WTC11 (cell line): ENCODE measurements around the gene PRR5L. TPM values are rescaled to one million over a fixed set of nuclear protein-coding genes. Genes with fewer than 3 reads are reported as not detected.

Source experiments
- ATAC-seq: fragments of 200-7000 bp; cut with Tn5 transposase; 2 replicates; pipeline ENCODE4 v1.10.0; 2021; ENCODE audit warnings: mild to moderate bottlenecking, moderate library complexity
- CTCF ChIA-PET: fragments of 300-600 bp; sonication (Branson Sonifier 250); formaldehyde crosslinking; loops from one replicate; lab custom pipeline; 2021; ENCODE audit warnings: antibody characterized with exemption; lab: Charles Lee
- POLR2A ChIA-PET: fragments of 350-600 bp; sonication (Branson Sonifier 250); formaldehyde crosslinking; loops from one replicate; lab custom pipeline; 2021; ENCODE audit warnings: antibody characterized with exemption; lab: Charles Lee
- DNase-seq: peaks from one replicate; pipeline ENCODE4 v3.0.0; 2021; ENCODE audit warnings: low spot score
- H3K27ac Mint-ChIP-seq: 2 replicates; pipeline ENCODE4 v1.8.0; 2021; ENCODE audit warnings: mixed read lengths
- H3K27me3 Mint-ChIP-seq: 2 replicates; pipeline ENCODE4 v1.8.0; 2021; ENCODE audit warnings: low read depth, mild to moderate bottlenecking, moderate library complexity, mixed read lengths
- H3K36me3 Mint-ChIP-seq: 2 replicates; pipeline ENCODE4 v1.8.0; 2021; ENCODE audit warnings: mixed read lengths
- H3K4me1 Mint-ChIP-seq: 2 replicates; pipeline ENCODE4 v1.8.0; 2022; ENCODE audit warnings: mixed read lengths
- H3K4me3 Mint-ChIP-seq: 2 replicates; pipeline ENCODE4 v1.8.0; 2021; ENCODE audit warnings: mild to moderate bottlenecking, moderate library complexity, mixed read lengths
- H3K9me3 Mint-ChIP-seq: 2 replicates; pipeline ENCODE4 v1.8.0; 2021; ENCODE audit warnings: mixed read lengths
- EMX1 ChIP-seq: fragments of 250-450 bp; sonication (Bioruptor Pico); IDR thresholded peaks from 2 replicates; pipeline ENCODE4 v1.8.0; 2021; ENCODE audit warnings: mild to moderate bottlenecking
- ETV6 ChIP-seq: sonication (generic); formaldehyde crosslinking; IDR thresholded peaks from 2 replicates; pipeline ENCODE4 v1.8.1; 2022; ENCODE audit warnings: mild to moderate bottlenecking, missing genetic modification reagents
- GABPB1 ChIP-seq: sonication (generic); formaldehyde crosslinking; IDR thresholded peaks from 2 replicates; pipeline ENCODE4 v1.8.1; 2023; ENCODE audit warnings: mild to moderate bottlenecking, missing genetic modification reagents
- GRHL2 ChIP-seq: fragments of 250-450 bp; sonication (Bioruptor Pico); IDR thresholded peaks from 2 replicates; pipeline ENCODE4 v1.8.0; 2022; ENCODE audit warnings: mild to moderate bottlenecking, moderate library complexity; ENCODE audit not compliant: insufficient replicate concordance, severe bottlenecking
- IRF2 ChIP-seq: sonication (generic); formaldehyde crosslinking; IDR thresholded peaks from 2 replicates; pipeline ENCODE4 v1.8.0; 2022; ENCODE audit warnings: low read depth, missing genetic modification reagents, borderline replicate concordance
- JUN ChIP-seq: sonication (generic); formaldehyde crosslinking; IDR thresholded peaks from 2 replicates; pipeline ENCODE4 v1.8.0; 2023; ENCODE audit warnings: mild to moderate bottlenecking, missing genetic modification reagents
- NFATC4 ChIP-seq: fragments of 250-450 bp; sonication (Bioruptor Pico); IDR thresholded peaks from 2 replicates; pipeline ENCODE4 v1.9.0; 2021; ENCODE audit warnings: mild to moderate bottlenecking
- NFE2L1 ChIP-seq: sonication (generic); formaldehyde crosslinking; IDR thresholded peaks from 2 replicates; pipeline ENCODE4 v1.8.1; 2023; ENCODE audit warnings: missing genetic modification reagents
- NR3C1 ChIP-seq: sonication (generic); formaldehyde crosslinking; conservative IDR thresholded peaks from 2 replicates; pipeline ENCODE4 v1.8.1; 2023; ENCODE audit warnings: low read depth, mild to moderate bottlenecking, missing genetic modification reagents
- SOX15 ChIP-seq: fragments of 250-450 bp; sonication (Bioruptor Pico); IDR thresholded peaks from 2 replicates; pipeline ENCODE4 v1.9.0; 2021; ENCODE audit warnings: mild to moderate bottlenecking
- TEAD4 ChIP-seq: sonication (generic); formaldehyde crosslinking; IDR thresholded peaks from 2 replicates; pipeline ENCODE4 v1.8.0; 2022; ENCODE audit warnings: mild to moderate bottlenecking, missing genetic modification reagents
- ZNF138 ChIP-seq: sonication (generic); formaldehyde crosslinking; conservative IDR thresholded peaks from 2 replicates; pipeline ENCODE4 v1.8.1; 2022; ENCODE audit warnings: mild to moderate bottlenecking, moderate library complexity, missing genetic modification reagents
- total RNA-seq: library from RNA; stranded (reverse); gene quantifications from 3 replicates; pipeline ENCODE4 v1.2.3, GENCODE V29; 2021
- TF ChIP-seq, protein P1 (sequence below): sonication (generic); formaldehyde crosslinking; IDR thresholded peaks from 2 replicates; pipeline ENCODE4 v1.8.0; 2023; ENCODE audit warnings: missing genetic modification reagents
- TF ChIP-seq, protein P2 (sequence below): sonication (generic); formaldehyde crosslinking; IDR thresholded peaks from 2 replicates; pipeline ENCODE4 v1.8.0; 2022; ENCODE audit warnings: mild to moderate bottlenecking, missing genetic modification reagents
- TF ChIP-seq, protein P3 (sequence below): sonication (generic); formaldehyde crosslinking; IDR thresholded peaks from 2 replicates; pipeline ENCODE4 v1.8.0; 2022; ENCODE audit warnings: mild to moderate bottlenecking, missing genetic modification reagents
- TF ChIP-seq, protein P4 (sequence below): sonication (generic); formaldehyde crosslinking; conservative IDR thresholded peaks from 2 replicates; pipeline ENCODE4 v1.8.1; 2022; ENCODE audit warnings: mild to moderate bottlenecking, missing genetic modification reagents
- TF ChIP-seq, protein P5 (sequence below): fragments of 250-450 bp; sonication (Bioruptor Pico); IDR thresholded peaks from 2 replicates; pipeline ENCODE4 v1.9.0; 2021; ENCODE audit warnings: mild to moderate bottlenecking
- TF ChIP-seq, protein P6 (sequence below): fragments of 250-450 bp; sonication (Bioruptor Pico); conservative IDR thresholded peaks from 2 replicates; pipeline ENCODE4 v1.9.0; 2021; ENCODE audit warnings: mild to moderate bottlenecking

The PRR5L gene
- total RNA-seq, 1 experiment from 2014 or later, result 3.9 TPM

DNA sequence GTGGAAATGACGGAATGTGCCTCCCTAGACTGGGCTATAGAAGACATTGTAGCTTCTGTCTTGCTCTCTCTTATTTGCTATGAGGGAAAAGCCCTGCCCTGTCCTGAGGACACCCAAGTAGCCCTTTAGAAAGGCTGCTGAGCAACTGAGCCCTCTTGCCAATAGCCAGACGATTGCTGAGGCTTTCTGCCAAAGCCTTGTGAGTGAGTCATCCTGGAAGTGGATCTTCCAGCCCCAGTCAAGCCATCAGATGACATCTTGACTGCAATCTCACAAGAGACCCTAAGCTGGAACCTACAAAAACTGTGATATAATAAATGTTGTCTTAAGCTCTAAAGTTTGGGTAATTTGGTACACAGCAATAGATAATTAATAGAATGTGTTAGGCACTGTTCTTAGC, 217.9 kb downstream of the PRR5L start:
- H3K27ac Mint-ChIP-seq, result no peak overlapping the region
- DNase-seq (no peak), ATAC-seq (no peak)
- peaks cover 2% of the 10 kb centered on the region for H3K4me1 Mint-ChIP-seq
- peaks cover 57% of the 10 kb centered on the region for H3K9me3 Mint-ChIP-seq
- ChIA-PET POLR2A (no interaction called here), CTCF (no interaction called here)
- peaks cover 45% of the 10 kb centered on the region for H3K27me3 Mint-ChIP-seq
- no peak overlapping the region for H3K4me3 Mint-ChIP-seq
- H3K36me3 Mint-ChIP-seq, result peaks cover 21% of the 10 kb centered on the region
- no peak for TF ChIP-seq GABPB1 (CRISPR knock-in tag)
- TF ChIP-seq NR3C1 (CRISPR knock-in tag), result no peak
- no peak for TF ChIP-seq EMX1 (CRISPR knock-in tag)
- TF ChIP-seq, protein P1, sequence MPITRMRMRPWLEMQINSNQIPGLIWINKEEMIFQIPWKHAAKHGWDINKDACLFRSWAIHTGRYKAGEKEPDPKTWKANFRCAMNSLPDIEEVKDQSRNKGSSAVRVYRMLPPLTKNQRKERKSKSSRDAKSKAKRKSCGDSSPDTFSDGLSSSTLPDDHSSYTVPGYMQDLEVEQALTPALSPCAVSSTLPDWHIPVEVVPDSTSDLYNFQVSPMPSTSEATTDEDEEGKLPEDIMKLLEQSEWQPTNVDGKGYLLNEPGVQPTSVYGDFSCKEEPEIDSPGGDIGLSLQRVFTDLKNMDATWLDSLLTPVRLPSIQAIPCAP (CRISPR knock-in tag), result no peak
- no peak for TF ChIP-seq NFE2L1 (CRISPR knock-in tag)
- TF ChIP-seq, protein P2, sequence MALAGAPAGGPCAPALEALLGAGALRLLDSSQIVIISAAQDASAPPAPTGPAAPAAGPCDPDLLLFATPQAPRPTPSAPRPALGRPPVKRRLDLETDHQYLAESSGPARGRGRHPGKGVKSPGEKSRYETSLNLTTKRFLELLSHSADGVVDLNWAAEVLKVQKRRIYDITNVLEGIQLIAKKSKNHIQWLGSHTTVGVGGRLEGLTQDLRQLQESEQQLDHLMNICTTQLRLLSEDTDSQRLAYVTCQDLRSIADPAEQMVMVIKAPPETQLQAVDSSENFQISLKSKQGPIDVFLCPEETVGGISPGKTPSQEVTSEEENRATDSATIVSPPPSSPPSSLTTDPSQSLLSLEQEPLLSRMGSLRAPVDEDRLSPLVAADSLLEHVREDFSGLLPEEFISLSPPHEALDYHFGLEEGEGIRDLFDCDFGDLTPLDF (CRISPR knock-in tag), result no peak
- TF ChIP-seq, protein P3, sequence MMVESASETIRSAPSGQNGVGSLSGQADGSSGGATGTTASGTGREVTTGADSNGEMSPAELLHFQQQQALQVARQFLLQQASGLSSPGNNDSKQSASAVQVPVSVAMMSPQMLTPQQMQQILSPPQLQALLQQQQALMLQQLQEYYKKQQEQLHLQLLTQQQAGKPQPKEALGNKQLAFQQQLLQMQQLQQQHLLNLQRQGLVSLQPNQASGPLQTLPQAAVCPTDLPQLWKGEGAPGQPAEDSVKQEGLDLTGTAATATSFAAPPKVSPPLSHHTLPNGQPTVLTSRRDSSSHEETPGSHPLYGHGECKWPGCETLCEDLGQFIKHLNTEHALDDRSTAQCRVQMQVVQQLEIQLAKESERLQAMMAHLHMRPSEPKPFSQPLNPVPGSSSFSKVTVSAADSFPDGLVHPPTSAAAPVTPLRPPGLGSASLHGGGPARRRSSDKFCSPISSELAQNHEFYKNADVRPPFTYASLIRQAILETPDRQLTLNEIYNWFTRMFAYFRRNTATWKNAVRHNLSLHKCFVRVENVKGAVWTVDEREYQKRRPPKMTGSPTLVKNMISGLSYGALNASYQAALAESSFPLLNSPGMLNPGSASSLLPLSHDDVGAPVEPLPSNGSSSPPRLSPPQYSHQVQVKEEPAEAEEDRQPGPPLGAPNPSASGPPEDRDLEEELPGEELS, result no peak
- TF ChIP-seq SOX15 (CRISPR knock-in tag), result no peak
- no peak for TF ChIP-seq NFATC4
- TF ChIP-seq IRF2 (CRISPR knock-in tag), result no peak
- no peak for TF ChIP-seq TEAD4
- TF ChIP-seq, protein P4, sequence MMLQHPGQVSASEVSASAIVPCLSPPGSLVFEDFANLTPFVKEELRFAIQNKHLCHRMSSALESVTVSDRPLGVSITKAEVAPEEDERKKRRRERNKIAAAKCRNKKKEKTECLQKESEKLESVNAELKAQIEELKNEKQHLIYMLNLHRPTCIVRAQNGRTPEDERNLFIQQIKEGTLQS (CRISPR knock-in tag), result no peak
- TF ChIP-seq ETV6 (CRISPR knock-in tag), result no peak
- TF ChIP-seq, protein P5, sequence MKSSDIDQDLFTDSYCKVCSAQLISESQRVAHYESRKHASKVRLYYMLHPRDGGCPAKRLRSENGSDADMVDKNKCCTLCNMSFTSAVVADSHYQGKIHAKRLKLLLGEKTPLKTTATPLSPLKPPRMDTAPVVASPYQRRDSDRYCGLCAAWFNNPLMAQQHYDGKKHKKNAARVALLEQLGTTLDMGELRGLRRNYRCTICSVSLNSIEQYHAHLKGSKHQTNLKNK, result no peak
- TF ChIP-seq GRHL2 (CRISPR knock-in tag), result no peak
- no peak for TF ChIP-seq ZNF138 (CRISPR knock-in tag)
- TF ChIP-seq JUN (CRISPR knock-in tag), result no peak
- TF ChIP-seq, protein P6, sequence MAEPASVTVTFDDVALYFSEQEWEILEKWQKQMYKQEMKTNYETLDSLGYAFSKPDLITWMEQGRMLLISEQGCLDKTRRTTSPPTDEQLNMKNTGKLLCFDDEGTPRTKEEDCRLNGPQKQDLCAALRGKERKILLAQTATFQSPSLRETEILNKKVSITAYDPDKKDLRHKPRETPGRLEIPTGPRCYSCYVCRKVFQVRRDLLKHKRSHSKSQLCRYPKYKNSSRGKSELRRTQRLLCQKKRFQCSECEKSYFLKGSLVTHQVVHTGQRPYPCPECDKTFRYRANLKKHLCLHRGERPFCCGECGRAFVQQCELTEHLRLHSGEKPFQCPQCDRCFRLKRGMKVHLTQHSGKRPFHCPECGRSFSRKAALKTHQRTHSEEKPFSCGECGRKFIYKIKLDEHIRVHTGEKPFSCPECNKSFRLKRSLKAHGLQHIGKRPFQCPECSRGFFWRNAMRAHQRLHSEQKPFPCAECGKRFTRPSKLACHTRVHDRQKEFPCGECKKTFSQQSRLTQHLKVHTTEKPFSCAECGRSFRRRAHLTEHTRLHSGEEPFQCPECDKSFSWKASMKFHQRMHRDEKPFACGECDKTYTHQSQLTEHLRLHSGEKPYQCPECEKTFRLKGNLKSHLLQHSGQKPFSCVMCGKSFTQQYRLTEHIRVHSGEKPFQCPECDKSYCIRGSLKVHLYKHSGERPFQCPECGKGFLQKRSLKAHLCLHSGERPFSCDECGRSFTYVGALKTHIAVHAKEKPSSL (CRISPR knock-in tag), result no peak

Other genes starting within 250 kb of the PRR5L start
- gene COMMD9, start 6.9 kb upstream of the PRR5L start, total RNA-seq, result 26.1 to 33.3 TPM (median 27.1 TPM) in 3 replicates
- gene TRAF6, start 214.0 kb downstream of the PRR5L start, total RNA-seq, result 5.2 to 6.6 TPM (median 5.9 TPM) in 3 replicates